Fibroblast of lung (primary cell): Measurements from ENCODE around the gene WDR47.

Source experiments
- CTCF ChIP-seq, 2 donors: IDR thresholded peaks in 1 of 2; conservative IDR thresholded peaks in 1 of 2; 1 replicate in 1 of 2; 2 replicates in 1 of 2; pipeline ENCODE4 v1.5.1; 2011 to 2012; ENCODE audit warnings: low read length in 2 of 2, control low read depth in 1 of 2, inconsistent platforms in 1 of 2, low read depth in 1 of 2, mild to moderate bottlenecking in 1 of 2
- EZH2 ChIP-seq: IDR thresholded peaks from 2 replicates; pipeline ENCODE4 v1.5.1; 2012; ENCODE audit warnings: low read length, control low read depth, mild to moderate bottlenecking; ENCODE audit errors: missing control alignments

GRCh38 chr1:109017134-109017533, 24.8 kb downstream of the WDR47 start:
- no peak for TF ChIP-seq EZH2
- TF ChIP-seq CTCF (conservative IDR thresholded peaks at IDR 0.05 in 1 of 2, IDR thresholded peaks at IDR 0.05 in 1 of 2; ENCODE audit: low read depth in 1 of 2, low read length in 2 of 2): no peak
